T-helper 2 cell (primary cell): ENCODE results near the gene RBBP5.

Experiments
- DNase-seq, 5 experiments: peaks; one replicate each; pipeline versions ENCODE4 v3.0.0 to v3.0.0-alpha.2; 2012 to 2022

Gene RBBP5

DNA sequence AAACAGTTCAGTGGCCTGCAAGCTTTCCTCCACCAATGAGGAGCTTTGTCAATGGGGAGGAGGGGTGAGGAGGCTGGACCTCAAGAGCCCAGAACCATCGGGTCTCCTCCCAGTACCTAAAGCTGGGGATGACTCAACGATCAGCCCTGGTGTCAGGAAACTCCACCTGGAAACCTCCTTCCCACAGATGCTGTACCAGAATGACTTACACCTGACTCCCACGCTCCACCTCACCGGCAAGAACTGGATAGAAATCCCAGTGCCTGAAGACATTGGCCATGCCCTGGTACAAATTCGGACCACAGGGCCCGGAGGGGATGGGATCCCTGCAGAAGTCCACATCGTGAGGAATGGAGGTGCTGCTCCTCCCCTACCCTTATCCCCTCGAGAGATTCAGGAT is 48.9 kb downstream of the RBBP5 start:
- DNase-seq: no peak

DNA sequence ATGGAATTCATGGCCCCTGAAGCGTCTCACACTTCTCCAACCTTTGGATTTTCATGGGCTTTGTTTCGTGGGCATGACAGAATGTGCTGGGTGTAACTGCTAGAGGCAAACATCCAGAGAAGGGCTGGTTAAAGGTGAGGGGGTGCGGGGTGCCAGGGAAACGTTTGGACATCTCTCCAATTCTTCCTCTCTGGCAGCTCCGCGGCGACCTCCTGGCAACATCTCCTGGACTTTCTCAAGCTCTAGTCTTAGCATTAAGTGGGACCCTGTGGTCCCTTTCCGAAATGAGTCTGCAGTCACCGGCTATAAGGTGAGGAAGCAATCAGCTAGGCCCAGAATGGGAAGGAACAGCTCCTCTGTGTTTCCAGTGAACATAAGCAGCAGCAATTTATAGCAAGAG is 49.5 kb downstream of the RBBP5 start:
- DNase-seq: no peak

DNA sequence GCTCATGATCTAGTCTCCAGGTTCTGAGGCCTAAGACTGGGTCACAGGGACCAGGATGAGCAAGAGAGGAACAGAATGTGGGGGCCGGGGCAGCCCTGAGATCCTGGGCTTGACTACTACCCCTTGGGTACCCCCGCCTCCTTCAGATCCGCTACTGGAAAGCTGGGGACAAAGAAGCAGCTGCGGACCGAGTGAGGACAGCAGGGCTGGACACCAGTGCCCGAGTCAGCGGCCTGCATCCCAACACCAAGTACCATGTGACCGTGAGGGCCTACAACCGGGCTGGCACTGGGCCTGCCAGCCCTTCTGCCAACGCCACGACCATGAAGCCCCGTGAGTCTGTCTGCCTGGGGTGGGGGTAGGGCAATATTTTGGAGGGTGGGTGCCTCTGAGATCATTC is 50.0 kb downstream of the RBBP5 start:
- DNase-seq: no peak

DNA sequence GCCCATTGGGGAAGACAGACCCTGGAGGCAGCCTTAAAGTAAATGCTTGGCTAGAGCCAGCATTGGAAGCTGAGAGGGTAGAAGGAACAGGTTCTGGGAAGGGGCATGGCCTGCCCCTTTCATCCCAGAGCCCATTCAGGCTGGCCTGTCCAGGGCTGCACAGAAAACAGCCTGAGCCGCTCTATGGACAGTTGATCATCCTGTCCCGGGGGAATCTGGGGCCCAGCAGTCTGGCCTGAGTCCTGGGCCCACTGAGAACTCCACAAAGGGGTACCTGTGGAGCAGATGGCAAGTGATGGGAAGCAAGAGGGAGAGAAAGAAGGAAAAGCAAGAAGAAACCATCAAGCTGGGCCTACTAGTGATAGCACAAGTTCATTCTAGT is 50.8 kb downstream of the RBBP5 start:
- DNase-seq: no peak

DNA sequence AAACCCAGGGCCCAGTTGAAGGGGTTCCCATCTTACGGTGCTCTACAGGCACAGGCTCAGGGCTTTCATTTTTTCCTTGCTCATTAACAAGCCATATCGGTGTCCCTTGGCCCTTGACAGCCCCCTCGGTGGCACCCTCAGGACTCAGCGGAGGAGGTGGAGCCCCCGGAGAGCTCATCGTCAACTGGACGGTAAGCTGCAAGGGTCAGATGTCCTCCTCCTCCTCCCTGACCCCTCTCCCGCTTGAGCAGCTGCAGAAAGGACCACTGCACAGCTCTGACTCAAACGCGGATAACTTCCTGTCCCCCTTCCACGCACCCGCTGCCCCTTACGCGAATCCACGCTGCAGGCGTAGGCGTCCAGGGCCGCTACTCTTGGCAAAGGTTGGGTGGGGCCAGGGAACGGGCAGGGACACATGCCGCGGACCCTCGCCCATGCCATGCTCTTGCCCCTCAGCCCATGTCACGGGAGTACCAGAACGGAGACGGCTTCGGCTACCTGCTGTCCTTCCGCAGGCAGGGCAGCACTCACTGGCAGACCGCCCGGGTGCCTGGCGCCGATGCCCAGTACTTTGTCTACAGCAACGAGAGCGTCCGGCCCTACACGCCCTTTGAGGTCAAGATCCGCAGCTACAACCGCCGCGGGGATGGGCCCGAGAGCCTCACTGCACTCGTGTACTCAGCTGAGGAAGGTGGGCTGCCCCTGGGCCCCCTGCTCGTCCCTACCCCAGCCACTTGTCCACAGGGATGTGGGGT is 52.2 kb downstream of the RBBP5 start:
- DNase-seq: no peak

DNA sequence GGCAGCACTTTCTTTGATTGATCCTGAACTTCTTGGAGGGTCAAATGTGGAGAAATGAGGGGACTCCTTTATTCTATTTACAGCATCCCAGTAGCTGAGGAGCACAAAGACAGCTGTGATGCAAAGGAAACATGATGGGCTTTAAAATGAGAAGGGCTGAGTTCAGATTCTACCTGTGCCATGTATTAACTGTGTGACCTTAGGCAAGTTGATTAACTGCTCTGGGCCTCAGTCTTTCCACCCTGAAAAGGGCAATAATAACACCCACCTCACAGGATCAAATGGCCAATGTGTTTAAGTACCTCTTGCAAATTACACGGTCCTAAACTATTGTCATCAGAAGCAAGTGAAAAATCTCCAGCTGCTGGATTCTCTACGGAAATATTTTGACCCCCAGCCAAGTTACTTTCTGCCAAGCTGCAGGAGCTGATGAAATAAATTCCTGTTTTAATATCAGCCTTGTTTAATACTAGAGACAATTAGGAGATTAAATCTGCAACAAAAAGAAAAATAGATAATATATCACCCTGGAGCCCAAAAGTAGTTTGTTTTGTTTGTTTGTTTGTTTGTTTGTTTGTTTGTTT is 53.2 kb downstream of the RBBP5 start:
- no peak for DNase-seq

DNA sequence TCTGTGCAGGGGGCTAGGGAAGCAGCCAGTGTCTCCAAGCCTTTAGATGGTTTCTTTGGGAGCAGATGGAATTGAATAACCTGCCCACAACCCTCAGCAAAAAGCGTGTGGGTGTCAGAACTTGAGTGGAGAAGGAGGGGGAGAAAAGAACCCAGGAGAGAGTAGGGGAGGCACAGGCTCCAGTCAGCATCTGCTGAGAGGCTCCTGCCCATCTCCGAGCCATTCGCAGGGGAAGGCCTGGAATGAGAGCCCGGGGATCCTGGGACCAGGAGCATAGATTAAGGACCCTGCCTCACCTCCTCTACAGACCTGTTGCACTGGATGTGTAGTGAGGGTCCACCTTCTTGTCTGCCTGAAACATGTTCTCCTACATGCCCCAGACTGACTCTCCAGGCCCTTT is 53.8 kb downstream of the RBBP5 start:
- no peak for DNase-seq

DNA sequence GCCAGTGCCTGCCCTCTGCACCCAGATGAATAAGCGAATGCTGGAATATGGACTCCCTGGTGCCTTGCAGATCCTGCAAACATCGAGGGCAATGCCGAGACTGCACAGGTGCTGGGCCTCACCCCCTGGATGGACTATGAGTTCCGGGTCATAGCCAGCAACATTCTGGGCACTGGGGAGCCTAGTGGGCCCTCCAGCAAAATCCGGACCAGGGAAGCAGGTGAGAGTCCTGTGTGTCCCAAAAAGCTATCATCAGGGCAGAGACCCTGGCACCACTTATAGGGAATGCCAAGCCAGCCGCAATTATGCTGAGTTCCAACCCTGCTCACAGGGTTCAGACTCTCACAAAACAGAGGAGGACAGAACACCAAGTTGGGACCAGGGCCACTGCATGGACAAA is 54.7 kb downstream of the RBBP5 start:
- no peak for DNase-seq

DNA sequence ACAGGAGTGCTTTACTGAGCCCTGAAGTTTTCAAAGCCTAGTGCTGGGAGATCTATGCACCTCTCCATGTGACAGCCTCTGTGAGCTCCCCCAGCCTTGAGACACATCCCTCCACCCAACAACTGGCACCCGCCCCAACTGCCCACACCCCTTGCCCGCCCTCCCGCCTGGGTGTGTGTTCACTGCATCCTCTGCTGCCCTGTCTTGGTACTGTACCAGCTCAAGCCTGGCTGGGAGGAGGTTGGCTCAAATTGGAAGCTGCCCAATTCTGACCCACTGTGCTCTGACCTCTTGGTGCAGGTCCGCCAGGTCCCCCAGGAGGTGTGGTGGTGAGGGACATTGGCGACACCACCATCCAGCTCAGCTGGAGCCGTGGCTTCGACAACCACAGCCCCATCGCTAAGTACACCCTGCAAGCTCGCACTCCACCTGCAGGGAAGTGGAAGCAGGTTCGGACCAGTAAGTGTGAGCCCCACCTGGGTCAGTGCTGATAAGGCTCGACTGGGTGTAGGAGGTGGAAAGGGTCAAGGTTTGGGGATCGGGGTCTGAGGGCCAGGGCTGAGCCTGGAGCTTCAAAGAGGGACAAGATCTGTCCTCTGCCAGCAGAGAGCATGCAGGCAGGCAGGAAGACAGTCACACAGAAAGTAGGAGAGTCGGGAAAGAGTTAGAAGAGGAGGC is 55.5 kb downstream of the RBBP5 start:
- DNase-seq: no peak

DNA sequence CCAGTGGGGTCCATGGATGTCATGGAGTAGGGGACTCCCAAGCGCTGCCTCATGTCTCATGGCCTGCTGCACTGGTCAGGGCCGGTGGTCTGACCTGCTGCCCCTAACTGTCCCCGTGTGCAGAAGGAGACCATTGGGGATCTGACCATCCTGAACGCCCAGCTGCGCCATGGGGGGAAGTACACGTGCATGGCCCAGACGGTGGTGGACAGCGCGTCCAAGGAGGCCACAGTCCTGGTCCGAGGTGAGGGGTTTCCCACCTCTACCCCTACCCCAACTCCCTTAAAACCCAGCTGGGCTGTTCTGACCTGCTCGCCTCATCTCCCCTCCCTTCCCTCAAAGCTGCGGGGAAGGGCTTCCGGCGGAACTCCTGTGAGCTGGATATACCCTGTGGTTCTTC is 56.1 kb downstream of the RBBP5 start:
- DNase-seq: no peak

DNA sequence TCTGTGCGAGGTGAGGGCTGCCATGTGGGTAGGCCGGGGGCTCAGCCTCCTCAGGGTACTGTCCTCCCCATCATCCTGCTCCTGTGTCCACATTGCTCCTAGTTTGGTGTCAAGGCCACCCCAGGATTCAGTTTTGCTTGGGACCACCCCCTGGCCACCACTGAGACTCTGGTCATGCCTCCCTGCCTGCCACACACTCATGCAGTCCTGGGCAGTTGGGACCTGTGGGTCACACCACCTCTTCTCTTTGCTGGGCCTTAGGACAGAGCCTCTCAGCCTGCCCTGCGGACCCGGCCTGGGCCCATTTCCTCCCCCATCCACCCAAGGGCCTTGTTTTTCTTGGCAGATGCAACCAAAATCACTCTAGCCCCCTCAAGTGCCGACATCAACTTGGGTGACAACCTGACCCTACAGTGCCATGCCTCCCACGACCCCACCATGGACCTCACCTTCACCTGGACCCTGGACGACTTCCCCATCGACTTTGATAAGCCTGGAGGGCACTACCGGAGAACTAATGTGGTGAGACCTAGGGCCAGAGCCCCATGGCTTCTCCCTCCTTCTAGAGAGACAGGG is 56.9 kb downstream of the RBBP5 start:
- no peak for DNase-seq

DNA sequence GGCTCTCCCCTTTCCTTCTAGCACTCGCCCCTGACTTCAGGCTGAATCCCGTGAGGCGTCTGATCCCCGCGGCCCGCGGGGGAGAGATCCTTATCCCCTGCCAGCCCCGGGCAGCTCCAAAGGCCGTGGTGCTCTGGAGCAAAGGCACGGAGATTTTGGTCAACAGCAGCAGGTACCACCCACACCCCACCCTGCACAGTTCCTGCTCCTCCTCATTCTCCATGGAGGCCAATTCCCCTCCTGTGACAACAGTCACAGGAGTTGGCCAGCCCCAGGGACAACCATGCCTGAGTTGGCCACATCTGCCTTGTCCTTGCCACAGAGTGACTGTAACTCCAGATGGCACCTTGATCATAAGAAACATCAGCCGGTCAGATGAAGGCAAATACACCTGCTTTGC is 57.5 kb downstream of the RBBP5 start:
- DNase-seq: no peak

DNA sequence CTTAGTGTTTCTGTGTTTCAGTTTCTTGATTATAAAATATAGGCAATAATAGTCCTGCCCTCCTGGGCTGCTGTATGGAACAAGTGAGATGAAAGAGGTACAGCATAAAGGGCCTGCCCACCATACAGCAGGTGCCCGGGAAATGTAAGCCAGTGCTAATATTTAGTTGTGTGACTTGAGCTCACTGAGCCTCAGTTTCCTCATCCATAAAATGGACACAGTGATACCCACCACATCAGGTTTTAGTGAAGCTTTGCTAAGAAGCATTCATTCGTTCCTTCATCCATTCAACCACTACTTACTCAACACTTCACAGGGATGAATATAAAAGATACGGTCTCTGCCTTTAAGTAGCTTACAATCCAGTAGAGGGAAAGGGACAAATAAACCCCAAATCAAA is 58.9 kb downstream of the RBBP5 start:
- no peak for DNase-seq

DNA sequence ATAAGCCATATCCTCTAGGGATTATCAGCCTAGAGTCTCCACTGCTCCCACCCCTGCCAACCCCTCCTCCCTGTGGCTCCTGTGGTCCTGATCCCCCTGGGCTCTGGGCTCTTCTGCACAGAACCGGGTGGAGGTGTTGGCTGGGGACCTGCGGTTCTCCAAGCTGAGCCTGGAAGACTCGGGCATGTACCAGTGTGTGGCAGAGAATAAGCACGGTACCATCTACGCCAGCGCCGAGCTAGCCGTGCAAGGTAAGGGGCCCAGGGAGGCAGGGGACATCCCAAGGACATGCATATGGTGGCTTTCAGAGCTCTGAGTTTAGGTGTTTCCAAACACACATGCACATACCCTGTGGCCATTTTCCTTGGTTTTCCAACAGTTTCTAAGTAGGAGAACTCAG is 59.5 kb downstream of the RBBP5 start:
- DNase-seq: no peak

DNA sequence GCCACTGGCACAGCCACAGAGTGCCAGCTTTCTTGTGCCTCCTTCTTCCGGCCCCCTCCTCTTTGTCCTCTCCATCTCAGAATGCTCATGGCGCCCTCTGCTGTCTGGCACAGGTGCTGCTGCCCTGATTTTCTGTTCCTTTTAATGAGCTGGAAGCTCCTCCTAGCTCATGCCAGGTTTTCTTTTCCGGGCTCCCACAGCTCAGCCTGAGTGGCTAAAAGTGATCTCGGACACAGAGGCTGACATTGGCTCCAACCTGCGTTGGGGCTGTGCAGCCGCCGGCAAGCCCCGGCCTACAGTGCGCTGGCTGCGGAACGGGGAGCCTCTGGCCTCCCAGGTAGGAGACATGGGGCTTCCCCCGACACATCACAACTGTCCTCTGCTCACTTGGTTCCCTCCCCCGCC is 60.1 kb downstream of the RBBP5 start:
- DNase-seq: peak; percentile 10 to 69 (median 51)

DNA sequence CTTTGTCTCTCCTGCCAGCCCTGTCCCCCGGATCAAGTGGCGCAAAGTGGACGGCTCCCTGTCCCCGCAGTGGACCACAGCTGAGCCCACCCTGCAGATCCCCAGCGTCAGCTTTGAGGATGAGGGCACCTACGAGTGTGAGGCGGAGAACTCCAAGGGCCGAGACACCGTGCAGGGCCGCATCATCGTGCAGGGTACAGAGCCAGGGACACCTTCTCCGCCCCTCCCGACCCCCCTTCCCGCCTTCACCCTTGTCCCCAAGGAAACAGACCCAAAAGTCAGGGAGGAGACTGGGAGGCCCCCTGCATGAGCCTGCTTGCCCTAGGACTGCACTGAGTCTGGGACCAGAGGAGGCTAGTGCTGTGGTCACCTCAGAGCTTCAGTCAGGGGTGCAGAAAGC is 60.6 kb downstream of the RBBP5 start:
- no peak for DNase-seq

DNA sequence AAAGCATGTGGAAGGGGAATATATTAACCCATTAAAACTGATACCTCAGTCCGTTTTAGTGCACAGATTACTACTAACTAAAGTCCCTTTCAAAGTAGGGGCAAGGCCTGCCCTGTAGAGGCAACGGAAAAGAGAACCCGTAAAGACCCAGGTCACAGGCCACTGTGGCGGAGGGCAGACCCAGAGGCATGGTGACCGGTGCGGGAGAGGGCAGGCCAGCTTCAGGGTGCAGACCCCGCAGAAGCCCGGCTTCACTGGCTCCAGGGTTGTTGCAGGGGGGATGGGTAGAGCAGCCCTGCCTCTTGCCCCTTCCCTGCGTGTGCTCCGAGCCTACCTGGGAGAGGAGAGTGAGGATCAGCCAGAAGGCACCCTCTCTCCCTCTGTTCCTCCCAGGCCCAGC is 61.0 kb downstream of the RBBP5 start:
- DNase-seq: no peak

DNA sequence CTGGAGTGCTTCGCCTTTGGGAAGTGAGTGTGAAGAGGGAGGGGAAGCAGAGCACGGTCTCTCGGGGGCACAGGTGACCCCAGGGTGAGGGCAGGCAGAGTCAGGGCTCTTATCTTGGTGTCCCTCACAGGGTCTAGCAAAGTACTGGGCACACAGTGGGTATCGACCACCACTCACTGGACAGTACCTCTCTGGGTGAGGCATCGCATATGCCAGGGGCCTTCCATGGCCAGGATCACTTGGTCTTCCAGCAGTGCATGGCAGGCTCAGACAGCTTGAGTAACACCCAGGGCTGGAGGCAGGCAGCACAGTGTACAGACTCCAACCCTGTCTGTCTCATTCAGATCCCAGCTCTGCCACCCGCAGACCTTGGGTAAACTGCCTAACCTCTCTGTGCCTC is 62.1 kb downstream of the RBBP5 start:
- no peak for DNase-seq

DNA sequence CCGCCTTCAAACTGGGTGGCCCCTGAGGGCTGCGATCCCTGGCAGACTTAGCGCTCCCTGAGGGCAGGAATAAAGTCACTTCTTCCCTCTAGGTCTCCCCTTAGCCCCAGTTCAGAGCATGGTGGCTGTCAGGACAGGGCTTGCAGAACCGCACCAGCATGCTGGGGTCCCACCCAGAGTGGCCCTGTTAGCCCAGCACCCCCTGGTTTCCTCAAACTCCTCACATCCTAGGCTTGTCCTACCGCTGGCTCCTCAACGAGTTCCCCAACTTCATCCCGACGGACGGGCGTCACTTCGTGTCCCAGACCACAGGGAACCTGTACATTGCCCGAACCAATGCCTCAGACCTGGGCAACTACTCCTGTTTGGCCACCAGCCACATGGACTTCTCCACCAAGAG is 62.9 kb downstream of the RBBP5 start:
- DNase-seq: no peak

DNA sequence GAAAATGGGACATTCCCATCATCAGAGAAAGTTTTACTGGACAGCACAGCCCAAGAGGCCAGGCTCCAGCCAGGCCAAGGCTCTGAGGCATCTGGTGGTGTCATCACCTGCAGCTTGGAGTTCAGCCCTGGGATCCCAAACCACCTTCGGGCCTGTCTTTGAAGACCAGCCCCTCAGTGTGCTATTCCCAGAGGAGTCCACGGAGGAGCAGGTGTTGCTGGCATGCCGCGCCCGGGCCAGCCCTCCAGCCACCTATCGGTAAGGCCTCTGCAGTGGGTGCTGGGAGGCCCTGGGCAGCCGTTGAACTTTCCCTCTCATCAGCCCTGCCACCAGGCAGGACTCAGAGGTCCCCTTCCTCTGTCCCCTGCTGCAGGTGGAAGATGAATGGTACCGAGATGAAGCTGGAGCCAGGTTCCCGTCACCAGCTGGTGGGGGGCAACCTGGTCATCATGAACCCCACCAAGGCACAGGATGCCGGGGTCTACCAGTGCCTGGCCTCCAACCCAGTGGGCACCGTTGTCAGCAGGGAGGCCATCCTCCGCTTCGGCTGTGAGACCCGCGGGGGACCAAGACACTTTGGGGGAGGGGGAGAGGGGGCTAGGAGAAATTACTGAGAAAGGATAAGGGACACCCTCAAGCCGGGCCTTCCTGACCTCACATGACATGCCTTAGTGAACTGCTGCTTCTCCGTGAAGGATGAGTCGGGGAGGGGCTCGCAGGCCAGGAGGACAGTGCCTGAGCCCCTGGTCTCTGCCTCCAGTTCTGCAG is 63.8 kb downstream of the RBBP5 start:
- DNase-seq: no peak

DNA sequence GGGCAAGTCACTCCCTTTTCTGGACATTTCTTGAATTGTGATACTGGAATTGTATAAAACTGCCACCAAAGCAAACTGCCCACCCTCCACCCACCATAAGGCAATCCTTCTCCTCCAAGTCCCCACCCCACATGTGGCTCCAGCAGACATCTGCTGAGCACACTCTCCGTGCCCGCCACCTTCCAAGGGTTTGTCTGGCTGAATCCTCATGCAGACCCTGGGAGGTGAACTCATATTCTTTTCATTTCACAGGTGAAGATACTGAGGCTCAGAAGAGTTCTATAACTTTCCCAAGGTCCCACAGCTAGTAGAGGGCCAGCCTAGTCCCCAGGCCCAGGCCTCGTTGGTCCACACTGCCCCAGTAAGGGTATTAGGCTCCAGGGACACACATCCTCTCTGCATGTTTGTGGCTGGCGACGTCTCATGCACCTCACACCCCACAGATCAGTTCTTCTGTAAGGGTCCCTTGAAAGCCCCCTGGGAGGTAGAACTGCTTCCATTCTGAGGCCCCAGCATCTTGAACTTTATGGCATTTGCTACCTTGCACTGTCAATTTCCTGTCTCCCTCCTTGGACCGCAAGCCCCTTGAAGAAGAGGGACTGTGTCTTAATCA is 64.7 kb downstream of the RBBP5 start:
- no peak for DNase-seq

DNA sequence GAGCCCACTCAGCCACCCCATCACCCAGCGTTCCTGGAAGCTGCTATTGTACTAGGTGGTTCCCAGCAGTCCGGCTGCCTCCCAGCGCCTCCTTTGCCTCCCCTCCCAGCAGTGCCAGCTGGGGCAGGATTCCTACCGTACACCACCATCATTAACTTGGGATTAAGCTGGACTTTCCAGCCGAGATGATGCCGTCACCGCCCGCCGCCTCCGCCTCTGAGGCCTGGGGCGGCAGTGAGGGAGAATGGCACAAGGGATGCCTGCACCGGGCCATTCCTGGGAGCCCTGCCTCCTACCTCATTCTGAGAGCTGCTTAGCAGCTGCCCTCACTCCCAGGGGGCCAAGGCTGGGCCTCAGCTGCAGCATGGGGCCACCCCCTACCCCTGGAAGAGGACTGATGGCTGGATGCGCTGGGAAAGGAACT is 65.6 kb downstream of the RBBP5 start:
- no peak for DNase-seq

DNA sequence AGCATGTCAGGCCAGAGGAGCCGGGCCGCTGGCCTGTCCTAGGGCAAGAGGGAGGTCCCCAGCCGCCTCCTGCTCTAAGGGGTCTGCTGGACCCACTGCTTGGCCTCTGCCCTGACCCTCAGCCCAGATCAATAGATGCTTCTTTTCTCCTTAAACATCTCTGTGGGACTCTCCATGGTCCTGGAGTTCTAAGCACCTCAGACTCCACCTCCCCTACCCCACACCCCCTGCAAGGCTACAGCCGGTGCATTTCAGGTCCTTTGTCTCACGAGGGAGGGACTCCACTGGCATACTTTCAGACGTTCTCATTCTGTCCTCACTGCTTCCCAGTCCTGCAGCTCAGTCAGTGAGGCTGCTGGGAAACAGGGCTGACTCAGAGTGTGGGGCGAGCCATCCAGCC is 67.8 kb downstream of the RBBP5 start:
- DNase-seq: no peak
